ENCODE measurements around the gene S100A4.
A peak's percentile ranks its signal among the peaks of the same experiment; 100 is the strongest.
"Not testable (repeated sequence)": the region's sequence is repeated elsewhere in the genome, so short reads cannot be mapped to it uniquely, and the experiment has no call there.

The S100A4 gene

GRCh38 chr1:153545067-153546055 is at the start of gene S100A4:
Gene S100A4 (minus strand): TSS chr1:153545806. CDS start chr1:153544794, 1,012 bp downstream.
- peak; percentile 95 for DNase-seq

GRCh38 chr1:153592748-153593147 is 47.1 kb upstream of the S100A4 start:
- DNase-seq = no peak

- no peak for DNase-seq
These were observed 42.9 kb upstream of the S100A4 start for GRCh38 chr1:153588482-153588881.

GRCh38 chr1:153588033-153588432 is 42.4 kb upstream of the S100A4 start:
- DNase-seq = not testable (repeated sequence)

- DNase-seq = no peak
These were observed 41.7 kb upstream of the S100A4 start for GRCh38 chr1:153587314-153587713.

- no peak for DNase-seq
These were observed 40.7 kb upstream of the S100A4 start for GRCh38 chr1:153586347-153586746.

GRCh38 chr1:153585006-153585405 is 39.4 kb upstream of the S100A4 start:
- DNase-seq = no peak

- no peak for DNase-seq
These were observed 38.4 kb upstream of the S100A4 start for GRCh38 chr1:153583976-153584375.

GRCh38 chr1:153583514-153583913 is 37.9 kb upstream of the S100A4 start:
- not testable (repeated sequence) for DNase-seq

GRCh38 chr1:153582836-153583235 is 37.2 kb upstream of the S100A4 start:
- DNase-seq = not testable (repeated sequence)

- no peak for DNase-seq
These were observed 33.3 kb upstream of the S100A4 start for GRCh38 chr1:153578936-153579335.

GRCh38 chr1:153578490-153578889 is 32.9 kb upstream of the S100A4 start:
- no peak for DNase-seq

GRCh38 chr1:153577624-153578051 is 32.0 kb upstream of the S100A4 start:
- DNase-seq = no peak

- DNase-seq = no peak
These were observed 31.5 kb upstream of the S100A4 start for GRCh38 chr1:153577138-153577537.

- DNase-seq = not testable (repeated sequence)
These were observed 29.9 kb upstream of the S100A4 start for GRCh38 chr1:153575497-153575896.

GRCh38 chr1:153575081-153575491 is 29.5 kb upstream of the S100A4 start:
- DNase-seq = not testable (repeated sequence)

- DNase-seq = no peak
These were observed 27.7 kb upstream of the S100A4 start for GRCh38 chr1:153573351-153573750.

GRCh38 chr1:153572569-153573015 is 27.0 kb upstream of the S100A4 start:
- peak; percentile 63 for DNase-seq

GRCh38 chr1:153571706-153572105 is 26.1 kb upstream of the S100A4 start:
- DNase-seq = no peak

- no peak for DNase-seq
These were observed 25.3 kb upstream of the S100A4 start for GRCh38 chr1:153570874-153571273.

GRCh38 chr1:153569465-153569864 is 23.9 kb upstream of the S100A4 start:
- DNase-seq = no peak

- DNase-seq = peak; percentile 85
These were observed 22.9 kb upstream of the S100A4 start for GRCh38 chr1:153568367-153569099.

GRCh38 chr1:153567621-153568366 is 22.2 kb upstream of the S100A4 start:
- DNase-seq = peak; percentile 64

Measured in stimulated activated CD4-positive, alpha-beta T cell treated with anti-CD3 and anti-CD28 coated beads, Interleukin-4, amount 100 ng/mL, for 24 hours (primary cell).